Mesendoderm (in vitro differentiated cells): Measurements from ENCODE around the gene HOXD1.

Experiments
- DNase-seq: peaks from one replicate; pipeline ENCODE4 v3.0.0; 2013
- H2AK5ac ChIP-seq: 2 replicates; pipeline ENCODE4 v1.6.1; 2013; ENCODE audit warnings: low read length, inconsistent platforms
- H2BK120ac ChIP-seq: 2 replicates; pipeline ENCODE4 v1.6.1; 2013; ENCODE audit warnings: low read depth, mild to moderate bottlenecking, low read length, moderate library complexity, mixed read lengths
- H2BK15ac ChIP-seq: replicated peaks from 2 replicates; pipeline ENCODE4 v1.6.1; 2013; ENCODE audit warnings: low read depth, mild to moderate bottlenecking, moderate library complexity
- H2BK5ac ChIP-seq: 2 replicates; pipeline ENCODE4 v1.6.1; 2013; ENCODE audit warnings: low read length, inconsistent platforms
- H3K18ac ChIP-seq: 2 replicates; pipeline ENCODE4 v1.6.1; 2013; ENCODE audit warnings: mild to moderate bottlenecking, low read length, mixed read lengths
- H3K23ac ChIP-seq: one replicate; pipeline ENCODE4 v1.6.1; 2013; ENCODE audit warnings: low read length
- H3K27ac ChIP-seq: 2 replicates; pipeline ENCODE4 v1.5.1; 2013; ENCODE audit warnings: low read depth, mild to moderate bottlenecking, inconsistent platforms, low read length, moderate library complexity
- H3K27me3 ChIP-seq: 2 replicates; pipeline ENCODE4 v1.6.1; 2013; ENCODE audit warnings: low read length, control low read depth, mild to moderate bottlenecking, inconsistent platforms; ENCODE audit not compliant: insufficient read depth, poor library complexity
- H3K36me3 ChIP-seq: 2 replicates; pipeline ENCODE4 v1.6.1; 2013; ENCODE audit warnings: low read length, inconsistent platforms; ENCODE audit not compliant: control insufficient read depth, insufficient read depth
- H3K4ac ChIP-seq: one replicate; pipeline ENCODE4 v1.6.1; 2013; ENCODE audit warnings: low read depth, mild to moderate bottlenecking, low read length, moderate library complexity
- H3K4me1 ChIP-seq: 2 replicates; pipeline ENCODE4 v1.6.1; 2013; ENCODE audit warnings: low read depth, low read length, inconsistent platforms; ENCODE audit not compliant: control insufficient read depth
- H3K4me2 ChIP-seq: 2 replicates; pipeline ENCODE4 v1.6.1; 2013; ENCODE audit warnings: low read length
- H3K4me3 ChIP-seq: 2 replicates; pipeline ENCODE4 v1.5.1; 2013; ENCODE audit warnings: mild to moderate bottlenecking, low read length
- H3K56ac ChIP-seq: one replicate; pipeline ENCODE4 v1.6.1; 2013; ENCODE audit warnings: low read length
- H3K79me1 ChIP-seq: 2 replicates; pipeline ENCODE4 v1.6.1; 2013; ENCODE audit warnings: low read length, inconsistent platforms
- H3K79me2 ChIP-seq: 2 replicates; pipeline ENCODE4 v1.6.1; 2013; ENCODE audit warnings: mild to moderate bottlenecking, low read length; ENCODE audit not compliant: control insufficient read depth, insufficient read depth
- H3K9ac ChIP-seq: 2 replicates; pipeline ENCODE4 v1.6.1; 2013; ENCODE audit warnings: low read length, inconsistent platforms
- H4K5ac ChIP-seq: one replicate; pipeline ENCODE4 v1.6.1; 2013; ENCODE audit warnings: low read length
- H4K8ac ChIP-seq: one replicate; pipeline ENCODE4 v1.6.1; 2013; ENCODE audit warnings: low read depth, mild to moderate bottlenecking, control low read depth, low read length, moderate library complexity
- WGBS: extraction: QIAGEN DNeasy Blood & Tissue Kit; methylation state at CpG from one replicate; pipeline ENCODE4 v1.1.7; 2013; ENCODE audit warnings: low lambda C conversion rate, missing lambda C conversion rate; ENCODE audit not compliant: insufficient coverage; ENCODE audit errors: extremely low coverage; 5-methylcytosine and 5-hydroxymethylcytosine counted together

Gene HOXD1

GRCh38 chr2:176187200-176187898, 1.1 kb upstream of the HOXD1 start:
- Histone ChIP-seq H2AK5ac (no peak overlapping the region), H3K4me3 (no peak overlapping the region), H3K36me3 (no peaks in the 10 kb centered on the region), H4K5ac (no peak overlapping the region), H3K27me3 (peaks cover 32% of the 10 kb centered on the region), H3K79me2 (no peaks in the 10 kb centered on the region), H3K23ac (no peak overlapping the region), H4K8ac (no peak overlapping the region), H3K9ac (no peak overlapping the region), H2BK5ac (no peak overlapping the region), H3K79me1 (no peaks in the 10 kb centered on the region), H2BK120ac (no peak overlapping the region), H3K4me2 (peak overlapping the region; percentile 45), H3K4me1 (peaks cover 7% of the 10 kb centered on the region), H3K18ac (no peak overlapping the region), H3K4ac (no peak overlapping the region), H2BK15ac (no peak overlapping the region), H3K27ac (no peak overlapping the region), H3K56ac (peak overlapping the region; percentile 35)
- no CpG with 5 or more reads among the region's 13 CpGs for WGBS
- no peak for DNase-seq

- Histone ChIP-seq H2BK15ac (no peak overlapping the region), H3K36me3 (no peaks in the 10 kb centered on the region), H3K18ac (no peak overlapping the region), H4K5ac (no peak overlapping the region), H3K4ac (no peak overlapping the region), H3K79me1 (no peaks in the 10 kb centered on the region), H3K79me2 (no peaks in the 10 kb centered on the region), H3K4me3 (no peak overlapping the region), H3K23ac (peak overlapping the region; percentile 18), H3K9ac (peak overlapping the region; percentile 4), H2BK5ac (no peak overlapping the region), H3K56ac (no peak overlapping the region), H3K4me1 (peaks cover 9% of the 10 kb centered on the region), H2AK5ac (no peak overlapping the region), H3K27me3 (peaks cover 28% of the 10 kb centered on the region), H3K4me2 (peak overlapping the region; percentile 61), H3K27ac (no peak overlapping the region), H2BK120ac (no peak overlapping the region), H4K8ac (no peak overlapping the region)
- WGBS = no CpG with 5 or more reads among the region's 98 CpGs
- DNase-seq = peak; percentile 42
Measured at GRCh38 chr2:176188774-176189680, 559 bp downstream of the HOXD1 start.

- H3K18ac ChIP-seq = no peak overlapping the region
- peak overlapping the region; percentile 37 for H3K4me2 ChIP-seq
- H2BK15ac ChIP-seq = no peak overlapping the region
- H3K23ac ChIP-seq = peak overlapping the region; percentile 18
- peaks cover 9% of the 10 kb centered on the region for H3K4me1 ChIP-seq
- no peak overlapping the region for H3K56ac ChIP-seq
- no peaks in the 10 kb centered on the region for H3K79me1 ChIP-seq
- no peak overlapping the region for H3K4ac ChIP-seq
- no peak overlapping the region for H3K27ac ChIP-seq
- no peaks in the 10 kb centered on the region for H3K36me3 ChIP-seq
- H2AK5ac ChIP-seq = no peak overlapping the region
- no CpG with 5 or more reads among the region's 28 CpGs for WGBS
- H4K5ac ChIP-seq = no peak overlapping the region
- DNase-seq = no peak
- H2BK5ac ChIP-seq = no peak overlapping the region
- no peak overlapping the region for H2BK120ac ChIP-seq
- no peak overlapping the region for H3K4me3 ChIP-seq
- peaks cover 28% of the 10 kb centered on the region for H3K27me3 ChIP-seq
- H4K8ac ChIP-seq = no peak overlapping the region
- H3K9ac ChIP-seq = no peak overlapping the region
- H3K79me2 ChIP-seq = no peaks in the 10 kb centered on the region
Measured at GRCh38 chr2:176189681-176190641, 1.5 kb downstream of the HOXD1 start.

- WGBS = no CpG with 5 or more reads among the region's 1 CpG
- Histone ChIP-seq H4K5ac (no peak overlapping the region), H3K27me3 (peaks cover 26% of the 10 kb centered on the region), H3K23ac (no peak overlapping the region), H3K79me1 (no peaks in the 10 kb centered on the region), H3K79me2 (no peaks in the 10 kb centered on the region), H3K4ac (no peak overlapping the region), H2BK15ac (no peak overlapping the region), H3K36me3 (no peaks in the 10 kb centered on the region), H2BK120ac (no peak overlapping the region), H3K18ac (no peak overlapping the region), H2AK5ac (no peak overlapping the region), H3K4me1 (peaks cover 7% of the 10 kb centered on the region), H3K4me3 (no peak overlapping the region), H2BK5ac (no peak overlapping the region), H3K4me2 (no peak overlapping the region), H3K9ac (no peak overlapping the region), H3K56ac (no peak overlapping the region), H3K27ac (no peak overlapping the region), H4K8ac (no peak overlapping the region)
- peak; percentile 46 for DNase-seq
Measured at GRCh38 chr2:176192351-176192750, 3.9 kb downstream of the HOXD1 start.

- H3K27ac ChIP-seq = no peak overlapping the region
- no peak for DNase-seq
- no peak overlapping the region for H3K9ac ChIP-seq
- H3K56ac ChIP-seq = no peak overlapping the region
- H3K23ac ChIP-seq = no peak overlapping the region
- H4K8ac ChIP-seq = no peak overlapping the region
- H3K79me1 ChIP-seq = no peaks in the 10 kb centered on the region
- no peaks in the 10 kb centered on the region for H3K36me3 ChIP-seq
- H2AK5ac ChIP-seq = no peak overlapping the region
- no peak overlapping the region for H2BK5ac ChIP-seq
- H3K27me3 ChIP-seq = peaks cover 19% of the 10 kb centered on the region
- H2BK15ac ChIP-seq = no peak overlapping the region
- no peak overlapping the region for H2BK120ac ChIP-seq
- no CpG with 5 or more reads among the region's 1 CpG for WGBS
- H3K4me3 ChIP-seq = no peak overlapping the region
- H3K4ac ChIP-seq = no peak overlapping the region
- no peaks in the 10 kb centered on the region for H3K79me2 ChIP-seq
- no peak overlapping the region for H3K18ac ChIP-seq
- H3K4me2 ChIP-seq = no peak overlapping the region
- H4K5ac ChIP-seq = no peak overlapping the region
- H3K4me1 ChIP-seq = peaks cover 2% of the 10 kb centered on the region
Measured at GRCh38 chr2:176193048-176193447, 4.6 kb downstream of the HOXD1 start.
